NCI-H82 treated with DMSO at 0.1 percent for 48 hours (cell line): ENCODE results near the gene KDELR1.

Source experiments
- DNase-seq: peaks from one replicate; lab custom pipeline; 2025; ENCODE audit not compliant: unreplicated experiment; lab: John Stamatoyannopoulos, UW

KDELR1 gene

GRCh38 chr19:48342841-48343540 is 48.4 kb downstream of the KDELR1 start:
- DNase-seq = no peak

- DNase-seq = no peak
Observed at GRCh38 chr19:48342414-48342738, 49.0 kb downstream of the KDELR1 start.

GRCh38 chr19:48341515-48342413 is 49.6 kb downstream of the KDELR1 start:
- no peak for DNase-seq

- DNase-seq = no peak
Observed at GRCh38 chr19:48340995-48341394, 50.4 kb downstream of the KDELR1 start.

- no peak for DNase-seq
Observed at GRCh38 chr19:48338802-48339503, 52.4 kb downstream of the KDELR1 start.

- no peak for DNase-seq
Observed at GRCh38 chr19:48338253-48338755, 53.0 kb downstream of the KDELR1 start.

- DNase-seq = peak; percentile 72
Observed at GRCh38 chr19:48333467-48334384, 57.6 kb downstream of the KDELR1 start.

GRCh38 chr19:48332662-48333466 is 58.5 kb downstream of the KDELR1 start:
- DNase-seq = peak; percentile 99
